Uterus (tissue), 4 donors: Measurements from ENCODE around the gene MUC2. TPM values are rescaled to one million over a fixed set of nuclear protein-coding genes. Genes with fewer than 3 reads are reported as not detected.

Experiments
- DNase-seq, 2 donors: peaks; one replicate each; pipeline ENCODE4 v3.0.0-alpha.2; 2019 to 2020
- H3K27ac ChIP-seq, 2 donors: fragments of 200-600 bp; sonication (generic); 1 replicate in 1 of 2; 2 replicates in 1 of 2; pipeline ENCODE4 v1.5.1; 2016 to 2018
- H3K27me3 ChIP-seq, 2 donors: fragments of 200-600 bp; sonication (generic); one replicate each; pipeline ENCODE4 v1.5.1; 2018 to 2019; ENCODE audit warnings: control low read depth in 1 of 2
- H3K36me3 ChIP-seq, 2 donors: fragments of 200-600 bp; sonication (generic); one replicate each; pipeline ENCODE4 v1.5.1; 2019; ENCODE audit warnings: control low read depth in 1 of 2
- H3K4me1 ChIP-seq, 2 donors: fragments of 200-600 bp; sonication (generic); one replicate each; pipeline ENCODE4 v1.5.1; 2018 to 2019; ENCODE audit warnings: control low read depth in 1 of 2
- H3K4me3 ChIP-seq, 2 donors: fragments of 200-600 bp; sonication (generic); 1 replicate in 1 of 2; 2 replicates in 1 of 2; pipeline ENCODE4 v1.5.1; 2018 to 2019; ENCODE audit warnings: mild to moderate bottlenecking in 1 of 2
- H3K9me3 ChIP-seq, 2 donors: fragments of 200-600 bp; sonication (generic); one replicate each; pipeline ENCODE4 v1.5.1; 2019; ENCODE audit warnings: control low read depth in 1 of 2
- CTCF ChIP-seq, 4 experiments: fragments of 200-600 bp in 2 of 4; fragments of 450-650 bp in 2 of 4; sonication (generic) in 2 of 4; IDR thresholded peaks; one replicate each; pipeline ENCODE4 v1.5.1; 2016 to 2019; ENCODE audit warnings: antibody characterized with exemption in 4 of 4, mild to moderate bottlenecking in 2 of 4, moderate library complexity in 1 of 4
- POLR2A ChIP-seq, 2 donors: fragments of 450-650 bp; IDR thresholded peaks; one replicate each; pipeline ENCODE4 v1.6.1; 2016; ENCODE audit warnings: antibody characterized with exemption in 2 of 2, mild to moderate bottlenecking in 1 of 2, moderate library complexity in 1 of 2
- intact Hi-C: fragments of 100-400 bp; cut with DNase I; formaldehyde crosslinking; loops from one replicate; pipeline ENCODE4 v1.15.1; 2023; ENCODE audit warnings: low total_unique reads
- total RNA-seq, 4 donors: library from RNA; depleted of rRNA in 3 of 4; stranded (reverse); fragments of >200 nt in 3 of 4; gene quantifications; one replicate each; pipeline versions ENCODE4 v1.1.0 to v1.2.4, GENCODE V29; 2014 to 2023
- donor health status: DM: yes; HTN: yes; CAD: no.

The MUC2 gene
- total RNA-seq, 4 donors from 2014 or later, result 0.06 to 1.8 (median 0.26) TPM; not detected in 1

GRCh38 chr11:1082346-1082727, 7.7 kb downstream of the MUC2 start:
- no peak for TF ChIP-seq CTCF (IDR thresholded peaks at IDR 0.05)
- TF ChIP-seq POLR2A (IDR thresholded peaks at IDR 0.05), result no peak
- Histone ChIP-seq H3K36me3 (no peaks in the 10 kb centered on the region), H3K9me3 (no peaks in the 10 kb centered on the region), H3K27ac (no peak overlapping the region), H3K4me3 (no peak overlapping the region), H3K27me3 (no peaks in the 10 kb centered on the region), H3K4me1 (no peaks in the 10 kb centered on the region)
- no peak for DNase-seq
- intact Hi-C loops, result no loop called here

- Histone ChIP-seq H3K27ac (no peak overlapping the region), H3K36me3 (no peaks in the 10 kb centered on the region), H3K4me3 (no peak overlapping the region), H3K9me3 (no peaks in the 10 kb centered on the region), H3K4me1 (no peaks in the 10 kb centered on the region), H3K27me3 (no peaks in the 10 kb centered on the region)
- DNase-seq, result peak in 1 of 2 donors; percentile 6
- intact Hi-C loops, result no loop called here
- no peak for TF ChIP-seq POLR2A (IDR thresholded peaks at IDR 0.05)
These were observed 8.3 kb downstream of the MUC2 start for GRCh38 chr11:1082728-1083620.

- DNase-seq, result no peak
- Histone ChIP-seq H3K4me3 (no peak overlapping the region), H3K27ac (no peak overlapping the region), H3K36me3 (no peaks in the 10 kb centered on the region), H3K9me3 (no peaks in the 10 kb centered on the region), H3K4me1 (no peaks in the 10 kb centered on the region), H3K27me3 (no peaks in the 10 kb centered on the region)
- TF ChIP-seq CTCF (IDR thresholded peaks at IDR 0.05) (no peak), POLR2A (IDR thresholded peaks at IDR 0.05) (no peak)
- intact Hi-C loops, result no loop called here
These were observed 9.2 kb downstream of the MUC2 start for GRCh38 chr11:1083621-1084551.

- no peak overlapping the region for H3K4me3 ChIP-seq
- no peaks in the 10 kb centered on the region for H3K9me3 ChIP-seq
- TF ChIP-seq CTCF (IDR thresholded peaks at IDR 0.05), result no peak
- TF ChIP-seq POLR2A (IDR thresholded peaks at IDR 0.05), result no peak
- no peaks in the 10 kb centered on the region for H3K27me3 ChIP-seq
- H3K4me1 ChIP-seq, result no peaks in the 10 kb centered on the region
- no peaks in the 10 kb centered on the region for H3K36me3 ChIP-seq
- H3K27ac ChIP-seq, result no peak overlapping the region
- intact Hi-C loops, result no loop called here
- no peak for DNase-seq
These were observed 10.1 kb downstream of the MUC2 start for GRCh38 chr11:1084561-1085439.
